Muscle layer of duodenum (tissue), 2 donors: Measurements from ENCODE around the gene COL21A1.

ENCODE experiments used
- H3K27ac ChIP-seq: one replicate; pipeline ENCODE4 v1.7.0; 2013; ENCODE audit warnings: mild to moderate bottlenecking, low read length
- H3K27me3 ChIP-seq: one replicate; pipeline ENCODE4 v1.7.0; 2013; ENCODE audit warnings: low read depth, mild to moderate bottlenecking, control low read depth, low read length
- H3K36me3 ChIP-seq, 2 donors: one replicate each; pipeline ENCODE4 v1.7.0; 2013; ENCODE audit warnings: low read length in 2 of 2, control low read depth in 1 of 2, mild to moderate bottlenecking in 1 of 2; ENCODE audit not compliant: insufficient read depth in 2 of 2, control insufficient read depth in 1 of 2
- H3K4me1 ChIP-seq, 2 donors: one replicate each; pipeline ENCODE4 v1.7.0; 2013; ENCODE audit warnings: low read length in 2 of 2, mild to moderate bottlenecking in 2 of 2, control low read depth in 1 of 2, moderate library complexity in 1 of 2; ENCODE audit not compliant: insufficient read depth in 2 of 2, control insufficient read depth in 1 of 2
- H3K4me3 ChIP-seq, 2 donors: one replicate each; pipeline ENCODE4 v1.7.0; 2013; ENCODE audit warnings: low read length in 2 of 2, low read depth in 1 of 2, mild to moderate bottlenecking in 1 of 2
- H3K9me3 ChIP-seq, 2 donors: one replicate each; pipeline ENCODE4 v1.7.0; 2013; ENCODE audit warnings: low read length in 2 of 2, control low read depth in 1 of 2, mild to moderate bottlenecking in 1 of 2; ENCODE audit not compliant: control insufficient read depth in 1 of 2
- donor health status: healthy.

The COL21A1 gene

GRCh38 chr6:56222499-56222898 is 24.9 kb downstream of the COL21A1 start:
- Histone ChIP-seq H3K9me3 (no peaks in the 10 kb centered on the region), H3K27me3 (no peaks in the 10 kb centered on the region), H3K36me3 (no peaks in the 10 kb centered on the region), H3K4me1 (no peaks in the 10 kb centered on the region), H3K4me3 (no peak overlapping the region), H3K27ac (no peak overlapping the region)

DNA sequence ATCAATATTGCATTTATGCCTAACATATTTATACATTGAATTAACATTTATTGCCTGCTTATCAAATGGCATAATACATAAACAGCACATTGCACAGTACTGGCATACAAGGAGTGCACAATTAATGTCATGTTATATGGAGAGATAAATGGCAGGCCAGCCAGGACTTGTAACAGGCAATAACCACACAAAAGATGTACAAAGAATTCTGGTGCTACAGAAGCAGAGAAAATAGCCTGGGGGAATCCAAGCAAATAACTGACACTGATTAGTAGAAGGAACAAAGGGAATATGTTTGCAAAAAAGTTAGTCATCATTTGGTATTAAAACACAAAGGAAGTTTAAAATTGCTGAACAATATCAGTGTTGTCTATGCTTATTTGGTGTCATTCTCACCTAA is 27.3 kb downstream of the COL21A1 start:
- Histone ChIP-seq H3K27me3 (no peaks in the 10 kb centered on the region), H3K27ac (no peak overlapping the region), H3K4me1 (no peaks in the 10 kb centered on the region), H3K36me3 (no peaks in the 10 kb centered on the region), H3K4me3 (no peak overlapping the region), H3K9me3 (no peaks in the 10 kb centered on the region)

GRCh38 chr6:56214703-56215101 is 32.7 kb downstream of the COL21A1 start:
- Histone ChIP-seq H3K4me1 (no peaks in the 10 kb centered on the region), H3K27ac (no peak overlapping the region), H3K9me3 (no peaks in the 10 kb centered on the region), H3K27me3 (no peaks in the 10 kb centered on the region), H3K36me3 (no peaks in the 10 kb centered on the region), H3K4me3 (no peak overlapping the region)

DNA sequence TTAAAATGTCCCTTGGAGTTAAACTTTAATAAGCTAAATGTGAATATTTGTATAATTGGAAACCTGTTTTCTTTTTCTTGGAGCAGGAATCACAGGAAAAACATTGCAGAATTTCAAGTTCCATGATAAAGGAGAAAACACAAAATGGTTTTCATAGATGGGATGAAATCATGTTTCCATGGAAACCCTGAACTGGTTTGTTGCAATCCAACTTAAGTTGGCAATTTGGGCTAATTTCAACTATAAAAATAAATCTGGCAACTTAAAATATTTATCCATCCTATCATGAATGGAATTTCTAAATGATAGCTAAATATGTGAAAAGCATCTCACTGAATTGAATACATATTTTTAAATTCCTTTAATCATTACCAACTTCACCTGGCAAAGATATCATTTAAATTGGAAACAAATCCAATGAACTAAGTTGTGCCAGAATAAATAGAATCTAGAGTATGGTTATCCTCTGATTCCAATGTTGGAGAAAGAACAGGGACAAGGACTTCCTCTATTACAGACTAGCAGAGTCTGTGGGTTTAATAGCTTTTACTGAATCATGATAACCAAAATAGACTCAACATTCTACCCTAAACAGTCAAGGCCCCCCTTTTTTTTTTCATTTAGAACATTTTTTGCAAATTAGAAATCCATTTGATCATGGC is 33.2 kb downstream of the COL21A1 start:
- Histone ChIP-seq H3K27me3 (no peaks in the 10 kb centered on the region), H3K4me1 (no peaks in the 10 kb centered on the region), H3K27ac (no peak overlapping the region)

DNA sequence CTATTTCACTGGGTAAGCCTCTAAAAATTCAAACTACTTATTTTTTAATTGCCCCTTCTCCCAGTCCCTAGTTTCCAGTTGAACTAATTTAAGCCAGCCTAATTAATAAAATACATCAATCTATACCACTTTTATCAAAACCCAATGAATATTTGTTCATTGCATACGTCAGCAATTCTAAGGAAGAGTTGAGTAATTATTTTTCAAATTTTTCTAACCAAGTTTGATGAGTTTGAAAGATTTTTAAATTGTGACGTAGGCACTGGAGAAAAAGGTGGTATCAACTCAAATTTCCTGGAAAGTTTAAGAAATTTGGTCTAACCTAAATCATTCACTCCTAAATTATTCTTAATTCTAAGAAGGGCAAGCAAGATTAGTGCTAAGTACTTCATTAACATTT is 35.7 kb downstream of the COL21A1 start:
- no peak overlapping the region for H3K27ac ChIP-seq
- H3K9me3 ChIP-seq = no peaks in the 10 kb centered on the region
- no peaks in the 10 kb centered on the region for H3K27me3 ChIP-seq
- H3K4me3 ChIP-seq = no peak overlapping the region
- H3K4me1 ChIP-seq = no peaks in the 10 kb centered on the region
- H3K36me3 ChIP-seq = no peaks in the 10 kb centered on the region

More for the DNA sequence above, 33.2 kb downstream of the COL21A1 start:
- Histone ChIP-seq H3K4me3 (no peak overlapping the region), H3K36me3 (no peaks in the 10 kb centered on the region), H3K9me3 (no peaks in the 10 kb centered on the region)

DNA sequence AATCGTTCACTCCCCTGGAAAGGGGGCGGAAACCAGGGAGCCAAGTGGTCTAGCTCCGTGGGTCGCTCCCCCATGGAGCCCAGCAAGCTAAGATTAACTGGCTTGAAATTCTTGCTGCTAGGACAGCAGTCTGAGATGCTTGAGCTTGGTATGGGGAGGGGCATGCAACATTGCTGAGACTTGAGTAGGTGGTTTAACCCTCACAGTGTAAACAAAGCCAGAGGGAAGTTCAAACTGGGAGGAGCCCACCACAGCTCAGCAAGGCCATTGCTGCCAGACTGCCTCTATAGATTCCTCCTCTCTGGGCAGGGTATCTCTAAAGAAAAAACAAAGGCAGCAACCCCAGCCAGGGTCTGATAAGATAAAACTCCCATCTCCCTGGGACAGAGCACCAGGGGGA is 43.2 kb downstream of the COL21A1 start:
- Histone ChIP-seq H3K9me3 (no peaks in the 10 kb centered on the region), H3K27ac (no peak overlapping the region), H3K4me1 (no peaks in the 10 kb centered on the region), H3K36me3 (no peaks in the 10 kb centered on the region), H3K27me3 (no peaks in the 10 kb centered on the region), H3K4me3 (no peak overlapping the region)

GRCh38 chr6:56199956-56200355 is 47.4 kb downstream of the COL21A1 start:
- H3K4me1 ChIP-seq = no peaks in the 10 kb centered on the region
- H3K4me3 ChIP-seq = no peak overlapping the region
- peaks cover 0 to 5% of the 10 kb centered on the region in 2 donors for H3K9me3 ChIP-seq
- no peaks in the 10 kb centered on the region for H3K27me3 ChIP-seq
- no peaks in the 10 kb centered on the region for H3K36me3 ChIP-seq
- no peak overlapping the region for H3K27ac ChIP-seq

- H3K9me3 ChIP-seq = peaks cover 0 to 5% of the 10 kb centered on the region in 2 donors
- no peak overlapping the region for H3K4me3 ChIP-seq
- no peaks in the 10 kb centered on the region for H3K27me3 ChIP-seq
- H3K27ac ChIP-seq = no peak overlapping the region
- H3K4me1 ChIP-seq = no peaks in the 10 kb centered on the region
- H3K36me3 ChIP-seq = no peaks in the 10 kb centered on the region
Observed at GRCh38 chr6:56193846-56194245, 53.5 kb downstream of the COL21A1 start.

GRCh38 chr6:56188429-56188828 is 59.0 kb downstream of the COL21A1 start:
- H3K27ac ChIP-seq = no peak overlapping the region
- H3K9me3 ChIP-seq = no peaks in the 10 kb centered on the region
- H3K36me3 ChIP-seq = no peaks in the 10 kb centered on the region
- no peaks in the 10 kb centered on the region for H3K4me1 ChIP-seq
- H3K27me3 ChIP-seq = no peaks in the 10 kb centered on the region
- H3K4me3 ChIP-seq = no peak overlapping the region

DNA sequence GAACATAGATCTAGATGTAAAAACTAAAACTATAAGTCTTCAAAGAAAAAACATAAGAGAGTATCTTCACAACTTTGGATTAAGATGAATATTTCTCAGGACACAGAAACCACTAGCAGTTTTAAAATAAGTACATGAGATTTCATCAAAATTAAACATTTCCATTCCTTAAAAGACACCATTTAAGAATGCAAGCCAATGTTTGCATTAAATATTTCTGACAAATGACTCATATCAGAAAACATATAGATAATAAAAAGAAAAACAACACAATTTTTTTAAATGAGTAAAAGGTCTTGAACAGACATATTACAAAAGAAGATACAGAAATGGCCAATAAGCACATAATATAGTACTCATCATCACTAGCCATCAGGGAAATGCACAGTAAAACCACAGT is 59.7 kb downstream of the COL21A1 start:
- Histone ChIP-seq H3K4me1 (no peaks in the 10 kb centered on the region), H3K9me3 (no peaks in the 10 kb centered on the region), H3K4me3 (no peak overlapping the region)

DNA sequence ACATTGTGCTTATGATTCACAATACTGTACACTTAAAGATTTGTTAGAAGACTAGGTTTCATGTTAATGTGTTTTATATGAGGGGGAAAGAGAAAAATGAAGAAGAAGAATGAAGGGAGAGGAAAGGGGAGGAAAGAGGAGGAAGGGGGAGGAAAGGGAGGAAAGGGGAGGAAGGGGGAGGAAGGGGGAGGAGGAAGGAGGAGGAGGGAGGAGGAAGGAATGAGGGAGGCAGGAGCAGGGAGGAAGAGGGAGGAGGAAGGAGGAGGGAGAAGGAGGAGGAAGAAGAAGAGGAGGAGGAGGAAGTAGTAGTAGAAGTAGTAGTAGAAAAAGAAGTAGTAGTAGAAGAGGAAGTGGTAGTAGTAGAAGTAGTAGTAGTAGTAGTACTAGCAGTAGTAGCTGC is 70.6 kb downstream of the COL21A1 start:
- no peak overlapping the region for H3K27ac ChIP-seq
- no peaks in the 10 kb centered on the region for H3K4me1 ChIP-seq
- H3K36me3 ChIP-seq = peaks cover 0 to 3% of the 10 kb centered on the region in 2 donors
- peaks cover 9 to 28% of the 10 kb centered on the region in 2 donors for H3K9me3 ChIP-seq
- H3K4me3 ChIP-seq = no peak overlapping the region
- no peaks in the 10 kb centered on the region for H3K27me3 ChIP-seq

More for the DNA sequence above, 59.7 kb downstream of the COL21A1 start:
- H3K36me3 ChIP-seq = no peaks in the 10 kb centered on the region
- H3K27me3 ChIP-seq = no peaks in the 10 kb centered on the region
- no peak overlapping the region for H3K27ac ChIP-seq

- no peaks in the 10 kb centered on the region for H3K4me1 ChIP-seq
- H3K9me3 ChIP-seq = peaks cover 9 to 33% of the 10 kb centered on the region in 2 donors
Observed at GRCh38 chr6:56173228-56173627, 74.2 kb downstream of the COL21A1 start.

More at GRCh38 chr6:56173228-56173627, 74.2 kb downstream of the COL21A1 start:
- Histone ChIP-seq H3K4me3 (peak overlapping the region in 1 of 2 donors; percentile 35), H3K27me3 (no peaks in the 10 kb centered on the region), H3K27ac (no peak overlapping the region), H3K36me3 (peaks cover 0 to 3% of the 10 kb centered on the region in 2 donors)
